ENCODE measurements around the gene ABCB9.

- TF ChIP-seq CTCF (conservative IDR thresholded peaks at IDR 0.05) (no peak), ZFX (IDR thresholded peaks at IDR 0.05) (no peak)
Measured at GRCh38 chr12:123003257-123003656, 37.0 kb upstream of the ABCB9 start.

Measured in C4-2B (cell line).